Putamen (tissue), 1 donor: ENCODE data around the gene AOX1.
"Not testable (repeated sequence)": the region's sequence is repeated elsewhere in the genome, so short reads cannot be mapped to it uniquely, and the experiment has no call there.

Experiments used
- DNase-seq: peaks from one replicate; pipeline ENCODE4 v3.0.0-alpha.2; 2016; ENCODE audit warnings: low spot score

Gene AOX1

DNA sequence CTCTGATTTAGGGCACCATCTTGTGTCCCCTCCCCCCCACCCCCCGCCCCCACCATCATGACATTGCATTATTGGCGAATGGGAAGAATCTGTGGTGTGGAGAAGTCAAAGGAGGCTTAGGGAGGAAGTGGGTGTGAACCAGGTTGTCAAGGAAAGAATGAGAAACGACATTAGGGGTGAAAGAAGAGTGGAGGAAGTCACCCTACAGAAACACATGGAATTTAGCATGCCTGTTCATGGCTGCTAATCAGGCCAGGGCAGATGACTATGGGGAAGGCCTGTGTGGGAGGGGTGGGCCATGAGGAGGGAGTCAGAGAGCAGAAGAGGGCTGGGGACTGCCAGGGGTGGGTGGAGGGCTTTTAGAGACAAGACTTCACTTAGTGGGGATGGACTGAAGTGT, 81.6 kb downstream of the AOX1 start:
- DNase-seq, result no peak

DNA sequence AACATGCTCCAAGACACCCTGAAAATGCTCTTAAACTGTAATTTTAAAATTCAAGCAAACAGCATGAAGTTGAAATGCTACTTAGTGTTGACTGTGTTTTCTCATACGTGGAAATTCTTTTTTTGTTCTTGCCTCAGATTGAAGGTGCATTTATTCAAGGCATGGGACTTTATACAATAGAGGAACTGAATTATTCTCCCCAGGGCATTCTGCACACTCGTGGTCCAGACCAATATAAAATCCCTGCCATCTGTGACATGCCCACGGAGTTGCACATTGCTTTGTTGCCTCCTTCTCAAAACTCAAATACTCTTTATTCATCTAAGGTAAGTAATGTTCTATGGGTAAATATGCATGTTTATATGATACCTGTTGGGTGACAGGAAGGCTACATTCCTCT, 82.7 kb downstream of the AOX1 start:
- DNase-seq, result no peak

DNA sequence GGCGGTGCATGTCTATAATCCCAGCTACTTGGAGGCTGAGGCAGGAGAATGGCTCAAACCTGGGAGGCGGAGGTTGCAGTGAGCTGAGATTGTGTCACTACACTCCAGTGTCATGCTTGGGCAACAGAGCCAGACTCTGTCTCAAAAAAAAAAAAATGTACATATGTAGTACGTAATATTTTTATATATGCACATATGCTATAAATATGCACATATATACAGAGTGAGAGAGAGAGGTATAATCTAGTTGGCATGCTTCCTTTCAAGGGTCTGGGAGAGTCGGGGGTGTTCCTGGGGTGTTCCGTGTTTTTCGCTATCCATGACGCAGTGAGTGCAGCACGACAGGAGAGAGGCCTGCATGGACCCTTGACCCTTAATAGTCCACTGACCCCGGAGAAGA, 83.5 kb downstream of the AOX1 start:
- DNase-seq, result no peak

DNA sequence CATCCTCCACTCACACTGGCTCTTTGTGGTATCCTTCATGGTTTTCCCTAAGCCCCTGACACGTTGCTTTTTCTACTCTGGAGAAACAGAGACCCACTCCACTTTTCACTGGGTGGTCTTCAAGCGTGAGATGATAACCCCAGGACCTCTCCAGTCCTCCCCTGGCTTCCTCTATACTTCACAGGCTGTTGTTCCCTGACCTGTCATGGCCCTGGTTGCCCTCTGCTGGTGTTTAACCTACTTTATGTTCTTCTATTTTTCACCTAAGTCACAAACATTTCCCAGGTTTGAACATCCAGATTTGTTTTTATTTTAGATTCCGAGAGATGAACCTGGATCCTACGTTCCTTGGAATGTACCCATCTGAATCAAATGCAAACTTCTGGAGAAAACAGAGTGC, 84.5 kb downstream of the AOX1 start:
- DNase-seq, result no peak

DNA sequence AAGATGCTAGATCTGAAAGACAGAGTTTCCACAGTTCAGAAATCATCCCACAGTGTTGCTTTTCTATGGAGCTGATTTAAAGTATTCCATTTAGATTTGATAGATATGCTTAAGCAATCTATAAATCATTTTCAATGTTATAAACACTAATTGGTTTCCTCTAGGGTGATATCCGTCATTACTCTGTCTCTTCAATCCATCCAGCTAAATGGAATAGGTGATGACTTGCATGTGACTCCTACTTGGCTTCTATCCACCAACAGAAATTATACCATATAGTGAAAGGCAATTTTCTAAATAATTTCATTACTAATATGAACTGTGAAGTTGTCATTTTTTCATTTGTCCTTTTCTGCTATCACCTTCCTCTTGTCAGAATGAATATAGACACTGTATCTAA, 84.9 kb downstream of the AOX1 start:
- no peak for DNase-seq

DNA sequence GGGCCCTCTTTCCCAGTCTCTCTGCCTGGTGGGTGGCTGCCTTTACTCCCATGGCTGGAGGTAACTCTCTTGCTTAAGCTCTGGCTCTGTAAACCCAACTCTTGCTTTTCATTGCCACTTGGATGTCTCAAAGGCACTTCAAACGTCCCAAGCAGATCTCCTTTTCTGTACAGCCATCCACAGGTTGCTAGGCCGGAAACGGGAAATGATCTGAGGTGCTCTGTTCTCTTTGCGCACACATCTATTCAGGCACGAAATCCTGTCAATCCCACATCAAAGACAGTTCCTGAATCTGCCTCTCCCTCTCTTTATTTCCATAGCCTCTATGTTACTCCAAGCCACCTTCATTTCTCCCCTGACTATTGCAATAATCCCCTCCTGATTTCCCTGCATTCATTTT, 87.4 kb downstream of the AOX1 start:
- DNase-seq, result no peak

DNA sequence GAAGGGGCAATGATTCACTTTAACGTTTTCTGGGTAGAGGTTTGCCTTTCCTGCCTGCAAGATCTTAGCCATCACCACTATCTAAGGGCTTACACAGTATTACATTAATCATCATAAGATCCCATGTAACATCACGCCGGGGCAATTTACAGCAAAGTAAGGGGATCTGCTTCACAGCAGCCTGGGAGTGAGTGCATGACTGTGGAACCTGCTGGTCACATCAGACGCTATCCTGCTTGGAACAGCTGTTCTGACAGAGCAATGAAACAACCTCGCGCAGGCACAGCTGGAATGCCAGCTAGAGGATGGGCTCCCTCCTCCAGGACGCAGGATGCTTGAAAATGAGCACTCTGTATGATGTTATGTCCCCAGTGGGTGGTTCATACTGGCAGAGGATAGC, 89.0 kb downstream of the AOX1 start:
- DNase-seq, result no peak

DNA sequence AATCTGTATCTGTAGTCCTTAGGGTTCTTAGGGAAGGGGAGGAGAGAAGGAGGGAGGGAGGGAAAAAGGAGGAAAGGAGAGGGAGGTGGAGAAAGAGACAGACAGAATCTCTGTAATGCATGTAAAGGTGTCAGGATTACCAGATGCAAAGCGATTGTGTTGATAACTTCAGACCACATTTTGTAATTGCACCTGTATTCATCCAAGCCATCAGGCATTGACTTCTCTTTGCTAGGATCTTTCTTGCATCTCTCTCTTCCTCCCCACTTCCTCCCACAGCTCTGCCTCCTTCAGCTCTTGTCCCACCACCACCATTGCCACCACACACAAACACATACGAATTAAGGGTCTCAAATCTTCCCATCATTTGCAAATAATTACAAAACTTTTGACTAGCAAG, 91.4 kb downstream of the AOX1 start:
- DNase-seq, result no peak

DNA sequence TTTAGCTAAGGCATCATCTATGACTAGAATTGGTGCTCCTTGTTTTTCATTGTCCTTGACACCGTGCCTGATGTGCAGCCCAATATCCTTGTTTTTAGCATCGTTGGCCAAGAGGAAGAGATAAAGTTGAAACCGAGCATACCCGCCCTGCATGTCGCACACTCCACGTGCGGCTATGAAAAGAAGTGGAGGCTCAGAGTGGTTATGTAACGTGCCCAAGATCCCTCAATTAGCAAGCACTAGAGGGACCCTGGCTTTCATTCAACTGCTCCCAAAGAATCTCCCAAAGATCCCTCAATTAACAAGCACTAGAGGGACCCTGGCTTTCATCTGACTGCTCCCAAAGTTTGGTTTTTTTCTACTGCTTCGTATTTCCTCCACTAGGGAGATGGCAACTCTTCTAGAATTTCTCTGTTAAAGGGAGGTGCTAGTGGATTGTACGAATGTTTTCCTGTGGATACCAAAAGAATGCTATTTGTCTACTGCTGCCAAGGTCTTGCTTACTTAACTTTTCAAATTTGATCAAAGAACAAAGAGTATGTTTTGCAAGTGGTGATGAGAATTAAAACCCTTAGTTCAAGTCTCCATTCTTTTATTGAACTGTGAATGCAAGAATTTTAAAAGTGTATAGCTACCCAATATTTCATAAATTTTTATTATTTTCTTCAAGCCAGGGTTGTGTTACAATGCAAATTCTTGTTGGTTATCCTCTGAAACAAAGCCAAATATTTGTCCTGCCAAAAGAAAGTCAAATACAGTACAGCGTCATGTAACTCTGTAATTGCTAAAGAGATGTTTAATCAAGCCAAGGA, 92.1 kb downstream of the AOX1 start:
- no peak for DNase-seq

DNA sequence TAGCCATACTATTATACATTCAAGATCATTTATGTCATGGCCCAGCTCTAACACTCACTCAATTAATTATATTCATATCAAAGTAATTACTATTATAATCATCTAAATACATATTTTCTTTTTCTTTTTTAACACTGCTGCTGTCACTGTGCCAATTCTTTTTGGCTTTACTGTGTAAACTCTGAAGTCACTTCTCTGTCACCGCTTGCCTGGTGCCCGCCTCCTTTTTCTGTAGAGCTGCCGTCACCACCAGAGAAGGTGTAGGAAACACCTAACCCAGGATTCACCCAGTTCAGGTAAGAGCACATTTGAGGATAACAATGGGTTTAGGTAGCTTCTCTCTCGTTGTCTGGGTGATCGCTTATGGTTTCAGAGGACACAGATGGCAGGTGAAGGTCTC, 93.3 kb downstream of the AOX1 start:
- no peak for DNase-seq

DNA sequence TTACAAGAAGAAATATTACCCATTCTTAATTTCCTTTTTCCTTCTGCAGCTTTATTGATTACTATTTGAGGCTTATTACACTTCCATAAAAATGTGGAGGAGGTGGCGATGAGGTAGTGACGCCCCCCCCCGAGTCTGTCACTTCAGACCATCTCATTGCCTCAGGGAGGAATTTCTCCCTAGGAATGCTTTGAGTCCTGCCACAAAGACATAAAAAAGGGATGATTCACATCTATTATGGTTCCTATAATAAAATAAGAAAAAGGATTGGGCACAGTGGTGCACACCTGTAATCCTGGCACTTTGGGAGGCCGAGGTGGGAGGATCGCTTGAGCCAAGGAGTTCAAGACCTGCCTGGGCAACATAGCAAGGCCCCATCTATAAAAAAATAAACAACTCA, 93.7 kb downstream of the AOX1 start:
- no peak for DNase-seq

DNA sequence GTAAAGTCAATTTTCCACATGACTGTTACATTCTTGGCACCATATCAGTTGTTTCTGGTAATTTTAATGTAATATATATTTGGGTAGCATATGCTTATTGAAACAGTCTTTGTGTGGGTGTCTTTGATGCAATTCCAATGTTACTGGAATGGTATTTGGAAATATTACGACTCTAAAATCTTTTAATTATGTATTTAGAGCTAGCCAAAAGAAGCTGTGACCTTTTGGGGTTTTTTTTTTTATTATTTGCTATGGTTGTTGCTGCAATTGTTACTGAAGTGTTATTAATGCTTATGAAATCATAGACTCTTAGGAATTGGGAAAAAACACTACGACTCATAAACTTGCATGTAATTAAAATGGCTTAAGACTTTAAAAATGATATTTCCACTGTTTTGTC, 95.9 kb downstream of the AOX1 start:
- DNase-seq, result no peak

DNA sequence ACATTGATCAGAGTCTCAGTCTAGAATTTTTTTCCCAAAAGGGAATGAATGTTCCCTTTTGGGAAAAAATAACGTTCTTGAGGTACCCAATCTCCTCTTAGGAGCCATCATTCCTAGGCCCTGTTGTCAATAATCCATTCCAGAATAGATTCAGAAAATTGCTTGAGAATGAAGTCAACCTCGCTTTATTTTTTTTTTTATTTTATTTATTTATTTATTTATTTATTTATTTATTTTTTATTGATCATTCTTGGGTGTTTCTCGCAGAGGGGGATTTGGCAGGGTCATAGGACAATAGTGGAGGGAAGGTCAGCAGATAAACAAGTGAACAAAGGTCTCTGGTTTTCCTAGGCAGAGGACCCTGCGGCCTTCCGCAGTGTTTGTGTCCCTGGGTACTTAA, 96.6 kb downstream of the AOX1 start:
- DNase-seq, result not testable (repeated sequence)

DNA sequence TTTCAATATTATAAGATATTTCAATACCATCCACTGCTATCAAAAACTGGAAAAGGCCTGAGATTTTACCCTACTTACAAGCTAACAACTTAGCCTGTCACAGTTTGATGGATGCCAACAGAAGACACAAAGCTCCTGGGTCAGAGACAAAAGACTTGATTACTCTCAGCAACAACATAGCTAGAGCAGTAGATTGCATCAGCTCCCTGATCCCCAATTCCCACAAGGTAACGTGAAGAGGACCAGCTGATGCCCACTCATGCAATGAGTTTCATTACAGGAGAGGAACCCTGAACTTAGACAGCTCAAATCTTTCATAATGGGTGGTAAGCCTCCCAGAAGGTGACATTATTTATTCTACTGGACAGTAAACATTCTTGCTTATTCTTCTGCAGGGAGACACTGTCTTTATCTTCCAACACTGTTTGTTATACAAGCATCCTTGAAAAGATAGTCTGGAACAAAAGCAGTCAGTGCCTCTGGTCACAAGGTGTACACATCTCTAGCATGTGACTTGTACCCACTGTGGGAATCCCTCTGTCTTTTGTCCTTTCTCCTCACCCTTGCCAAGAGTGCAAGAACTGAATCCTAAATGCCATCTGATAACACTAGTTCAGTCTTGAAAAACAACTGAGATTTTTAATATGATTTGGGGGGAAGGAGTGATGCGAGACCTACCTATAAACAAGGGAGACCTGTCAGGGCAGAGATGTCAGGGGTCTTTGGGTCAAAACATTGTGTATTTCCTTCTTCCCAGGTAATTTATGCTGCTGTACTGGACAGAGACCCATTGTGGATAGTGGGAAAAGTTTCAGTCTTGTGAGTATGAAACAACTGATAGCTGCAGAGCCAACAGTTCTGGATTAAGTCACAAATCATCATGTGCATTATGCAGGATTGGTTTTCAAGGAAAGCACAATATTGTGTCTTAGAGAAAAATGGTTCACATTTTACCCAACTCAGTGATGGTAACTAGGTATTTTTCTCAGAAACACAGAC, 102.4 kb downstream of the AOX1 start:
- no peak for DNase-seq

DNA sequence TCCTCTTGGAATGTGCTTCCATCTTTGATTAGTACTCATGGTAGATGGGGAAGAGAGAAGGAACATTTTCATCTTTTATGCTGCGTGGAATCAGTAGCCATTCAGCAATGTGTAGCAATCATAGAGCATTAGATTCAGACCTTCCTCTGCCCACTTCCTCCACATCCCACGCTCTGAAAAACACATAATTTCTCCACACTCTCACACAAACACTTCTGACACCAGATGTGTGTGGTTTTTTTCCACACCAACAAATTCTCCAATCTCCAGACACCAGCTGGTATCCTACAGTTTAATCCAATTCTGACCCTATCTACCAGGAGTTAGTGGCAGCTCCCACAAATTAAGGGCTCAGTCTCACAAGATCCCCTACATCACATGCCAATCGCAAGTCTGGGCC, 103.3 kb downstream of the AOX1 start:
- no peak for DNase-seq

DNA sequence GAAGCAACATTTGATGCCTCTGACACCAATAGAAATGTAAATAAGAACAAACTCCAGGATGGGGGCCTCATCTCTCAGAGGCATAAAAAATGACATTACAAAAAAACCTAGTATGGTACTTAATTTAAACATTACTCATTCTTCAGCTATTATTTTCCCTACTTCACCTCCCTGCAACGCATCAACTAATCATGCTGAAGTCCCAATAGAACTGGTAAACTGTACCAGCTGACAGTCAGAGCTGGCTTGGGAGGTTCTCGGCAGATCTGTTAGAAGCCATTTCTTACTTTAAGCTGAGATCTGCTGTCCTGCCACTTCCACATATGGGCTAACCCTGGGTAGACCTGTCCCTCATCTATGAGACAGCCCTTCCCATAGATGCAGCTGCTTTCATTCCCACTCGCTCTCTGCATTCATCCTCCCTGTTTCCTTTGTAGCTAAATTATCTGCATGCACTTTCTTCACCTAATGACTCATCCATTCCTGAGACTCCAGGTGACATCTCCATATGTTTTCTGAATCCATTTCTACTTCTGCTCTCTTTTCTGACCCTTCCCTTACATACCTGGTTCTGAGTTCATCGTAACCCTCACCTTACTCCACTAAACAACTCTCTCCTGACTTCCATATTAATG, 108.1 kb downstream of the AOX1 start:
- no peak for DNase-seq

DNA sequence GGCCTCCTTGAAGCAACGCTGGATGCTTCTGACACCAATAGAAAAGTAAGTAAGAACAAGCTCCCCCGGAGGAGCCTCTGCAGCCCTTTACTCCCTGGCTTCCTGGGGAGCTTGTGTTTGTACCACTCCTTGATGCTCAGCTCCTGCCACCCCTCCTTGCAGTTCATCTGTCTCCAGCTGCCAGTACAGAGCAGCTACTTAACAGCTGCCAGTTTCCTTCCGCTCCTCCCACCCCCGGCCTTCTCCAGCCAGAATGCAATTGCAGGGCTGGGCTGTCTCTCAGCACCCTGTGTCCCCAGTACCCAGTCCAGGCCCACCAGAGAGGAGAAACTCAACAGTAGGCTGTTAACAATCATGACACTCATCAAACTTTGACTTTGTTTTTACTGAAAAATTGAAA, 109.4 kb downstream of the AOX1 start:
- DNase-seq, result no peak

DNA sequence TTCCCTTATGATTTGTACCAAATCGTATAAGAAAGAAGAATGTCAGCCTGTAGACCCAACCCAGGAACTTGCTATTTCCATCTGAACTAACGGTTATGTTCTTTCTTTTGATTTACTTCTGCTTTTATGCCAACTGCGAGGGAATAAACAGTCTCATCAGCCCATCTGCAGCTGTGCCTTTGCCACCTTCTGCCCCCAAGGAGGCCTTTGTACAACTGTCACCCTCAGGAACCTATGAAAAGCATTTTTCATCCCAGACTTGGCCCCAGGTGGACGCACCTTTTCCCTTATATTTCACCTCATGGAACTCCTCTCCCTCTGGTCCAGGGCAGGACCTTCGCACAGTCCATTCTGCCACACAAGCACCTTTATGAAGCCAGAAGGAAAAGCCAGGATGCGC, 109.8 kb downstream of the AOX1 start:
- no peak for DNase-seq

DNA sequence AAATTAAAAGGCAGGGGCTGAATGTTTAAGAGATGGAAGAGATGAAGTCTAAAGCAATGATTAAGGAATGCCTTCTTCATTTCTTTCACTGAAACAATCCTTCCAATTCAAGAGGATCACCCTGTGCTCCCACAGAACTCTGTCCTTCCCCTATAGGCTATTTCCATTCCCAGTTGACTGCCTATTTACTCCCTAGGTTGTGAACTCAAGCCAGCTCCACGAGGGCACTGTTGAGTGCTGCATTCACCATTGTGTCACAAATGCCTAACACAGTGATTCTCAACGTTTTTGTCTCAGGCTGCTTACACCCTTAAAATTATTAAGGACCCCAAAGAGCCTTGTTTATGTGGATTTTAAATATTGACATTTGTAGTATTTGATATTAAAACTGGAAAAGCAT, 112.4 kb downstream of the AOX1 start:
- DNase-seq, result no peak

DNA sequence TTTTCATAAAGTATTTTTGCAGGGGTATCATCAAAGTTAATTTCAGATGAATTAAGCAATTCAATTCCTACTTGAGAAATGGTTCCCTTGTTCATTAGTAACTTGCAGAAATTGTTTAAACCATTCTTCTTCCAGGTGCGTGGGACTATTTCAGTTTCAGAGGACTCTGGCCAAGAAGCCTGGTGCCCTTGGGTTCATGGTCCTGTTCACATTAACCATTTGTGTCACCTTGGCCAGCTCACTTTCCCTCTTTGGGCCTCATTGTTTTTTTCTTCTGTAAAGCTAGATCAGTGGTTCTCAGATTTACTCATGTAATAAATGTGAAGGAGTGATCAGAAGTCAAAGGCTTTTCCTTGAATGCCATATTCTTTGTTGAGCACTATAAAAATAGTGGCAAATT, 113.5 kb downstream of the AOX1 start:
- no peak for DNase-seq

DNA sequence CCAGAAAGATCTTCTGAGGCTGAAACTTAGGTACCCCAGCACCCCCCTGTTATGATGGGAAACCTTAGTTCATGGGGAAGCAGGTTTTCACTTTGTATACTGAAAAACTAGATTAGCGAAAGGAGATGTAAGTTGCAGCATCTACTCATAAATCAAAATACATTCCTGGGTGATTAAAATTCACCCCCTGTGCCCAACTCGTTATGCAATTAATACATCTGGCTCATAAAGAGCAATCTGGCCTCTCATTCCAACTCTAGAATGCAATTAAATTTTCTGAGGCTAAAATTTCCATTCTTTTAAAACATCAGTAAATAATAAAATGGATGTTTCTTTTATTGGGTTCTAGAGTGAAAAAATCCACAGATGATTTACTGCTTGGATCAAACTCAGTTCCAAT, 115.0 kb downstream of the AOX1 start:
- no peak for DNase-seq

DNA sequence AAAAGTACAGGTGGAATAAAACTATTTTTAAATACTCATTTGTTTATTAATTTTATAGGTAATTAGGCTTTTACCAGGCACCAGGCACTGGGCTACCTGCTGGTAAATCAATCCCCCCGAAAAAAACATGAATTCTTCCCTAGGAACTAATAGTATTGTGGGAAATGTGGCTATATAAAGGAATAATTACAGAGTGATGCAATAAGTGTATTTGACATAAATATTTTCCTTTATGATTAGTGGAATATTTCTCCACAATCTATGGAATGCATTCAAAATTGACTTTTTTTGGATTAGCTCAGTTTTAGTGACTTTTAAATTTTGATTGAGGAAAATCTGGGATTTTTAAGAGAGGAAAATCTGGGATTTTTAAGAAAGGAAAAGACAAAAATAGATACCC, 116.2 kb downstream of the AOX1 start:
- no peak for DNase-seq

DNA sequence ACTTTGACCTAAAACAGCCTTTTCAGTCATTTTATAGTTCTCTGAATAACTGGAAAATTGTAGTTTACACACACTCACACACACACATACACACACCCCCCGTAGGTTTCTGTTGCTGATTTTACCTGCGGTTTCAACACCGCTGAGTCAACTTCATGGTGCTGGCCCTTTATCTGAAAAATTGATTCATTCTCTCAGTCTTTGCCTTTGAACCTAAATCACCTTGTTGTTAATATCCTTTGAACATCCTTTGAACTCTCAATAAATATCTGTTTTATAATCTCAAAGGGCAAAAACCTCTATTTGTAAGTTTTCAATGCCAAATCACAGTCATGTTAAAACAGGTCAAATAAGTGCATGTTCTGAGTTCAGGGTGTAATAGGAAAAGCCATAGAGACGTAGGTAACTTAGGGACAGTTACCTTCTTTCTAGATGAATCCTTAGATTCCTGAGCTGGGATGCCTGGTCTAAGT, 116.9 kb downstream of the AOX1 start:
- no peak for DNase-seq
